PC-9 (cell line): ENCODE data around the gene NGEF.
"Not testable (repeated sequence)": the region's sequence is repeated elsewhere in the genome, so short reads cannot be mapped to it uniquely, and the experiment has no call there.

Experiments
- CTCF ChIP-seq: fragments of 200-600 bp; sonication (generic); conservative IDR thresholded peaks from 2 replicates; pipeline ENCODE4 v1.6.1; 2017; ENCODE audit warnings: mixed run types, antibody characterized with exemption, mild to moderate bottlenecking, moderate library complexity
- EZH2 ChIP-seq: fragments of 200-600 bp; sonication (generic); IDR thresholded peaks from 2 replicates; pipeline ENCODE4 v1.8.0; 2017; ENCODE audit warnings: antibody characterized with exemption, low read depth

- TF ChIP-seq CTCF, EZH2: not testable (repeated sequence)
Measured at GRCh38 chr2:233052517-233052916, 39.5 kb upstream of the NGEF start.
